Measurements from ENCODE around the gene GRIK4. TPM values are rescaled to one million over a fixed set of nuclear protein-coding genes. Genes with fewer than 3 reads are reported as not detected.

The GRIK4 gene
- total and polyA plus RNA-seq, 4 donors = 0.05 to 0.25 (median 0.06) TPM; not detected in 1

- Histone ChIP-seq H3K9me3 (ENCODE audit: control insufficient read depth in 4 of 4, low read length in 3 of 4) (no peaks in the 10 kb centered on the region), H3K9ac (ENCODE audit: low read depth in 1 of 2, low read length in 2 of 2) (no peak overlapping the region), H3K36me3 (ENCODE audit: control insufficient read depth in 4 of 4, insufficient read depth in 3 of 4, low read depth in 1 of 4, low read length in 3 of 4) (no peaks in the 10 kb centered on the region), H3K27me3 (ENCODE audit: control insufficient read depth in 4 of 4, insufficient read depth in 4 of 4, low read length in 3 of 4) (no peaks in the 10 kb centered on the region), H3K27ac (ENCODE audit: low read depth in 1 of 2, low read length in 2 of 2) (no peak overlapping the region), H3K4me1 (ENCODE audit: control insufficient read depth in 4 of 4, insufficient read depth in 4 of 4, low read length in 3 of 4) (no peaks in the 10 kb centered on the region), H3K4me3 (ENCODE audit: low read depth in 1 of 3, low read length in 3 of 3) (no peak overlapping the region)
- DNase-seq (ENCODE audit: low spot score) = no peak
- 84% methylated on average over 1 of the region's 1 CpG for WGBS
- TF ChIP-seq TAF1 (conservative IDR thresholded peaks at IDR 0.05) = no peak
- TF ChIP-seq MAX (IDR thresholded peaks at IDR 0.05) = no peak
- TF ChIP-seq RXRA (IDR thresholded peaks at IDR 0.05) = no peak
- no peak for TF ChIP-seq GABPA (IDR thresholded peaks at IDR 0.05 in 1 of 2, conservative IDR thresholded peaks at IDR 0.05 in 1 of 2)
- no peak for TF ChIP-seq HNF4A (conservative IDR thresholded peaks at IDR 0.05)
- TF ChIP-seq YY1 (IDR thresholded peaks at IDR 0.05) = no peak
- TF ChIP-seq SP1 (IDR thresholded peaks at IDR 0.05) = no peak
Observed at GRCh38 chr11:120857508-120857907, 346.0 kb downstream of the GRIK4 start.

GRCh38 chr11:120858740-120859139, 347.2 kb downstream of the GRIK4 start:
- Histone ChIP-seq H3K27me3 (ENCODE audit: control insufficient read depth in 4 of 4, insufficient read depth in 4 of 4, low read length in 3 of 4) (no peaks in the 10 kb centered on the region), H3K9me3 (ENCODE audit: control insufficient read depth in 4 of 4, low read length in 3 of 4) (no peaks in the 10 kb centered on the region), H3K9ac (ENCODE audit: low read depth in 1 of 2, low read length in 2 of 2) (no peak overlapping the region), H3K4me3 (ENCODE audit: low read depth in 1 of 3, low read length in 3 of 3) (no peak overlapping the region), H3K36me3 (ENCODE audit: control insufficient read depth in 4 of 4, insufficient read depth in 3 of 4, low read depth in 1 of 4, low read length in 3 of 4) (no peaks in the 10 kb centered on the region), H3K27ac (ENCODE audit: low read depth in 1 of 2, low read length in 2 of 2) (no peak overlapping the region), H3K4me1 (ENCODE audit: control insufficient read depth in 4 of 4, insufficient read depth in 4 of 4, low read length in 3 of 4) (no peaks in the 10 kb centered on the region)
- 71% methylated on average over 3 of the region's 3 CpGs for WGBS
- DNase-seq (ENCODE audit: low spot score) = no peak
- TF ChIP-seq SP1 (IDR thresholded peaks at IDR 0.05) = no peak
- no peak for TF ChIP-seq FOXA1 (IDR thresholded peaks at IDR 0.05)
- no peak for TF ChIP-seq HNF4G (IDR thresholded peaks at IDR 0.05)
- no peak for TF ChIP-seq REST (IDR thresholded peaks at IDR 0.05)
- TF ChIP-seq ATF3 (IDR thresholded peaks at IDR 0.05) = no peak
- no peak for TF ChIP-seq NR2F2 (IDR thresholded peaks at IDR 0.05)
- TF ChIP-seq YY1 (IDR thresholded peaks at IDR 0.05) = no peak

- 85% methylated on average over 7 of the region's 7 CpGs for WGBS
- TF ChIP-seq ATF3 (IDR thresholded peaks at IDR 0.05) = no peak
- TF ChIP-seq TAF1 (conservative IDR thresholded peaks at IDR 0.05) = no peak
Observed at GRCh38 chr11:120859552-120860295, 348.2 kb downstream of the GRIK4 start.

More at GRCh38 chr11:120859552-120860295, 348.2 kb downstream of the GRIK4 start:
- Histone ChIP-seq H3K9me3 (ENCODE audit: control insufficient read depth in 4 of 4, low read length in 3 of 4) (no peaks in the 10 kb centered on the region), H3K4me1 (ENCODE audit: control insufficient read depth in 4 of 4, insufficient read depth in 4 of 4, low read length in 3 of 4) (no peaks in the 10 kb centered on the region), H3K27me3 (ENCODE audit: control insufficient read depth in 4 of 4, insufficient read depth in 4 of 4, low read length in 3 of 4) (no peaks in the 10 kb centered on the region), H3K4me3 (ENCODE audit: low read depth in 1 of 3, low read length in 3 of 3) (no peak overlapping the region), H3K9ac (ENCODE audit: low read depth in 1 of 2, low read length in 2 of 2) (no peak overlapping the region), H3K36me3 (ENCODE audit: control insufficient read depth in 4 of 4, insufficient read depth in 3 of 4, low read depth in 1 of 4, low read length in 3 of 4) (no peaks in the 10 kb centered on the region), H3K27ac (ENCODE audit: low read depth in 1 of 2, low read length in 2 of 2) (no peak overlapping the region)
- no peak for DNase-seq (ENCODE audit: low spot score)

All from liver (tissue), 9 donors.